Loucy (cell line): ENCODE data around the gene ACE.

Experiments used
- CTCF ChIP-seq: fragments of 200-600 bp; sonication (generic); conservative IDR thresholded peaks from 2 replicates; pipeline ENCODE4 v1.5.1; 2014; ENCODE audit warnings: mild to moderate bottlenecking, antibody characterized with exemption, low read length
- EZH2phosphoT487 ChIP-seq: fragments of 200-600 bp; IDR thresholded peaks from 2 replicates; pipeline ENCODE4 v1.6.1; 2018; ENCODE audit warnings: antibody characterized with exemption, mild to moderate bottlenecking, moderate library complexity, borderline replicate concordance

GRCh38 chr17:63476459-63476853 lies 405 bp upstream of the ACE start:
- TF ChIP-seq CTCF = no peak
- TF ChIP-seq EZH2phosphoT487 = no peak
